ENCODE measurements around the gene ZCCHC7. TPM values are rescaled to one million over a fixed set of nuclear protein-coding genes. Genes with fewer than 3 reads are reported as not detected.

The ZCCHC7 gene
- total and polyA plus RNA-seq, 2 experiments from 2014 or later: 15.3 to 19.4 TPM

GRCh38 chr9:37374892-37375291, 254.5 kb downstream of the ZCCHC7 start:
- Histone ChIP-seq H2AFZ (no peak overlapping the region), H3K27ac (no peak overlapping the region), H3K36me3 (ENCODE audit: low read depth) (no peaks in the 10 kb centered on the region), H4K20me1 (ENCODE audit: insufficient read depth) (no peaks in the 10 kb centered on the region), H3K4me1 (ENCODE audit: insufficient read depth) (no peaks in the 10 kb centered on the region), H3K9ac (no peak overlapping the region), H3K27me3 (replicated peaks; ENCODE audit: insufficient read depth) (peaks cover 11% of the 10 kb centered on the region), H3K4me3 (no peak overlapping the region), H3K4me2 (ENCODE audit: unreplicated experiment) (no peak overlapping the region), H3K9me3 (ENCODE audit: low read depth) (no peaks in the 10 kb centered on the region), H3K79me2 (ENCODE audit: insufficient read depth) (no peaks in the 10 kb centered on the region), H3K9me2 (ENCODE audit: insufficient read depth) (no peaks in the 10 kb centered on the region), H3F3A (ENCODE audit: insufficient read depth) (no peaks in the 10 kb centered on the region)
- no peak for DNase-seq
- 60 to 63% methylated on average over 6 of the region's 6 CpGs for WGBS, 2 experiments (ENCODE audit: low coverage in 1 of 2, low lambda C conversion rate in 2 of 2, missing lambda C conversion rate in 2 of 2)
- TF ChIP-seq EZH2 (IDR thresholded peaks at IDR 0.05; ENCODE audit: insufficient read depth, poor library complexity, severe bottlenecking): no peak
- no peak for TF ChIP-seq EZH2phosphoT487 (IDR thresholded peaks at IDR 0.05; ENCODE audit: insufficient read depth, low read depth)
- in situ Hi-C loops (cut with MboI): no loop called here

GRCh38 chr9:37377688-37378612, 257.6 kb downstream of the ZCCHC7 start:
- no peak for TF ChIP-seq EZH2phosphoT487 (IDR thresholded peaks at IDR 0.05; ENCODE audit: insufficient read depth, low read depth)
- TF ChIP-seq EZH2 (IDR thresholded peaks at IDR 0.05; ENCODE audit: insufficient read depth, poor library complexity, severe bottlenecking): no peak
- Histone ChIP-seq H3K4me1 (ENCODE audit: insufficient read depth) (no peaks in the 10 kb centered on the region), H2AFZ (no peak overlapping the region), H3K4me2 (ENCODE audit: unreplicated experiment) (no peak overlapping the region), H3K9me2 (ENCODE audit: insufficient read depth) (no peaks in the 10 kb centered on the region), H3K27ac (no peak overlapping the region), H3K9me3 (ENCODE audit: low read depth) (no peaks in the 10 kb centered on the region), H3K9ac (no peak overlapping the region), H4K20me1 (ENCODE audit: insufficient read depth) (no peaks in the 10 kb centered on the region), H3K79me2 (ENCODE audit: insufficient read depth) (no peaks in the 10 kb centered on the region), H3F3A (ENCODE audit: insufficient read depth) (no peaks in the 10 kb centered on the region), H3K27me3 (replicated peaks; ENCODE audit: insufficient read depth) (peaks cover 11% of the 10 kb centered on the region), H3K4me3 (no peak overlapping the region), H3K36me3 (ENCODE audit: low read depth) (no peaks in the 10 kb centered on the region)
- no peak for DNase-seq
- in situ Hi-C loops (cut with MboI): no loop called here
- WGBS, 2 experiments (ENCODE audit: low coverage in 1 of 2, low lambda C conversion rate in 2 of 2, missing lambda C conversion rate in 2 of 2): 67 to 69% methylated on average over 13 of the region's 13 CpGs

GRCh38 chr9:37378613-37379004, 258.2 kb downstream of the ZCCHC7 start:
- TF ChIP-seq EZH2phosphoT487 (IDR thresholded peaks at IDR 0.05; ENCODE audit: insufficient read depth, low read depth) (no peak), EZH2 (IDR thresholded peaks at IDR 0.05; ENCODE audit: insufficient read depth, poor library complexity, severe bottlenecking) (no peak)
- H3K27me3 ChIP-seq (replicated peaks; ENCODE audit: insufficient read depth): peaks cover 11% of the 10 kb centered on the region
- H3K9me3 ChIP-seq (ENCODE audit: low read depth): no peaks in the 10 kb centered on the region
- DNase-seq: no peak
- no peaks in the 10 kb centered on the region for H3K79me2 ChIP-seq (ENCODE audit: insufficient read depth)
- in situ Hi-C loops (cut with MboI): no loop called here
- no peaks in the 10 kb centered on the region for H4K20me1 ChIP-seq (ENCODE audit: insufficient read depth)
- H3K4me2 ChIP-seq (ENCODE audit: unreplicated experiment): no peak overlapping the region
- H3K9ac ChIP-seq: no peak overlapping the region
- no peak overlapping the region for H3K4me3 ChIP-seq
- 75 to 79% methylated on average over 12 to 19 of the region's 19 CpGs for WGBS, 2 experiments (ENCODE audit: low coverage in 1 of 2, low lambda C conversion rate in 2 of 2, missing lambda C conversion rate in 2 of 2)
- H3K4me1 ChIP-seq (ENCODE audit: insufficient read depth): no peaks in the 10 kb centered on the region
- H3K9me2 ChIP-seq (ENCODE audit: insufficient read depth): no peaks in the 10 kb centered on the region
- no peaks in the 10 kb centered on the region for H3K36me3 ChIP-seq (ENCODE audit: low read depth)
- H3F3A ChIP-seq (ENCODE audit: insufficient read depth): no peaks in the 10 kb centered on the region
- H3K27ac ChIP-seq: no peak overlapping the region
- no peak overlapping the region for H2AFZ ChIP-seq

GRCh38 chr9:37379835-37380234, 259.5 kb downstream of the ZCCHC7 start:
- 45 to 56% methylated on average over 2 of the region's 2 CpGs for WGBS, 2 experiments (ENCODE audit: low coverage in 1 of 2, low lambda C conversion rate in 2 of 2, missing lambda C conversion rate in 2 of 2)
- in situ Hi-C loops (cut with MboI): no loop called here
- H4K20me1 ChIP-seq (ENCODE audit: insufficient read depth): no peaks in the 10 kb centered on the region

More at GRCh38 chr9:37379835-37380234, 259.5 kb downstream of the ZCCHC7 start:
- H3K4me1 ChIP-seq (ENCODE audit: insufficient read depth): no peaks in the 10 kb centered on the region
- no peak overlapping the region for H2AFZ ChIP-seq
- no peak overlapping the region for H3K27ac ChIP-seq
- peaks cover 11% of the 10 kb centered on the region for H3K27me3 ChIP-seq (replicated peaks; ENCODE audit: insufficient read depth)
- H3K9me2 ChIP-seq (ENCODE audit: insufficient read depth): no peaks in the 10 kb centered on the region
- H3K9me3 ChIP-seq (ENCODE audit: low read depth): no peaks in the 10 kb centered on the region
- H3K79me2 ChIP-seq (ENCODE audit: insufficient read depth): no peaks in the 10 kb centered on the region
- H3K4me2 ChIP-seq (ENCODE audit: unreplicated experiment): no peak overlapping the region
- H3K36me3 ChIP-seq (ENCODE audit: low read depth): no peaks in the 10 kb centered on the region
- no peak for DNase-seq
- no peak overlapping the region for H3K4me3 ChIP-seq
- no peaks in the 10 kb centered on the region for H3F3A ChIP-seq (ENCODE audit: insufficient read depth)
- H3K9ac ChIP-seq: no peak overlapping the region
- TF ChIP-seq EZH2 (IDR thresholded peaks at IDR 0.05; ENCODE audit: insufficient read depth, poor library complexity, severe bottlenecking) (no peak), EZH2phosphoT487 (IDR thresholded peaks at IDR 0.05; ENCODE audit: insufficient read depth, low read depth) (no peak)

All from GM23248 (cell line).